ENCODE measurements around the gene PEG3.

- TF ChIP-seq SIN3A (IDR thresholded peaks at IDR 0.05; ENCODE audit: borderline replicate concordance in 2 of 2, control insufficient read depth in 1 of 2, low read depth in 2 of 2, low read length in 2 of 2) (no peak), POLR2AphosphoS2 (IDR thresholded peaks at IDR 0.05; ENCODE audit: low read length) (no peak), ZZZ3 (IDR thresholded peaks at IDR 0.05) (no peak), PML (IDR thresholded peaks at IDR 0.05; ENCODE audit: low read length) (no peak), IRF2 (CRISPR knock-in tag; IDR thresholded peaks at IDR 0.05) (no peak), REST (IDR thresholded peaks at IDR 0.05; ENCODE audit: borderline replicate concordance) (no peak), REST (CRISPR knock-in tag; IDR thresholded peaks at IDR 0.05; ENCODE audit: low read depth) (no peak), MAFG (tag; conservative IDR thresholded peaks at IDR 0.05) (no peak), CTCF (IDR thresholded peaks at IDR 0.05 in 2 of 3, conservative IDR thresholded peaks at IDR 0.05 in 1 of 3; ENCODE audit: insufficient read depth in 2 of 3, low read depth in 1 of 3, low read length in 3 of 3) (no peak), TARDBP (IDR thresholded peaks at IDR 0.05) (no peak), WHSC1 (IDR thresholded peaks at IDR 0.05; ENCODE audit: low read length) (no peak), PTBP1 (IDR thresholded peaks at IDR 0.05; ENCODE audit: low read depth, low read length) (no peak), NCOA6 (IDR thresholded peaks at IDR 0.05) (no peak), GTF2B (IDR thresholded peaks at IDR 0.05; ENCODE audit: extremely low read depth, insufficient read length) (no peak)
Measured at GRCh38 chr19:56806639-56807038, 33.9 kb downstream of the PEG3 start.
